CD4-positive, alpha-beta T cell treated with Interleukin-17A for 1 hour (primary cell): Measurements from ENCODE around the gene ZNF436.
"Not testable (repeated sequence)": the region's sequence is repeated elsewhere in the genome, so short reads cannot be mapped to it uniquely, and the experiment has no call there.

Experiments used
- DNase-seq: peaks from one replicate; pipeline ENCODE4 v3.0.0-alpha.2; 2020

ZNF436 gene

GRCh38 chr1:23366146-23366545 is 3.5 kb downstream of the ZNF436 start:
- DNase-seq, result no peak

GRCh38 chr1:23362218-23362713 is 7.4 kb downstream of the ZNF436 start:
- DNase-seq, result no peak

GRCh38 chr1:23358310-23358875 is 11.2 kb downstream of the ZNF436 start:
- no peak for DNase-seq

DNA sequence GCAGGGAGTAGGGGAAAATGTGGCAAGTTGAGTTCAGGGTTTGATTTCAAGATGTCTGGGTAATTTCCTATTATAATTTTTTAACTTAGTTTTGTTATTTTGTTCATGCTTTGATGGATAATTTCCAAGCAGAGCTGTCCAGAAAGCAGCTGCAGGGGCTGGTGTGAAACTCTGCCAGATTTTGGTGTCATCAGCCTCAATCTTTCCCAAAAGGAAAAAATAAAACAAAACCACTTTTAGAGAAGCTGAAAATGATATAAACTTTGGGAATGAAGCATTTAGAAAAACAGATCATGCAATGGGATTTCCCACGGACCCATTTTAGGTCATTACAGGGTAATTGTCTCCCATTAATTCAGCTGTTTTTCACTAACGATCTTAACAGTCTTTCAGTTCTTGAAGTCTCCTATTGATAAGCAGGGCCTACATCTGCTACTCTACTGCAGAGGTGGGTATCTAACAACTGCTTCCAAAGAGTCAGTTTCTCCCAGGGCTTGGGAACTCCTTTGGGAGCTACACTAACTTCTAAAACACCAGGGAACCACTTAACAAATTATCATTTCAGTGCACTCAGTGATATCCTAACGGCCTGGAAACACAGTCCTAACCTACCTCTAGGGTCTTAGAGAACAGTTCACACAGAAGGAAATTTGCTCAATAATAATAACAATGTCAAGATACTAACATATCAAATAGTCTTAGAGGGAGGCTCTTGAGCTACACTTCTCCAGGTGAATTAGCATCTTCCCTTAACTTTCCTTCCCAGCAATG is 12.3 kb downstream of the ZNF436 start:
- DNase-seq, result no peak

GRCh38 chr1:23356471-23357137 is 13.0 kb downstream of the ZNF436 start:
- DNase-seq, result no peak

GRCh38 chr1:23354245-23354644 is 15.4 kb downstream of the ZNF436 start:
- DNase-seq, result no peak

DNA sequence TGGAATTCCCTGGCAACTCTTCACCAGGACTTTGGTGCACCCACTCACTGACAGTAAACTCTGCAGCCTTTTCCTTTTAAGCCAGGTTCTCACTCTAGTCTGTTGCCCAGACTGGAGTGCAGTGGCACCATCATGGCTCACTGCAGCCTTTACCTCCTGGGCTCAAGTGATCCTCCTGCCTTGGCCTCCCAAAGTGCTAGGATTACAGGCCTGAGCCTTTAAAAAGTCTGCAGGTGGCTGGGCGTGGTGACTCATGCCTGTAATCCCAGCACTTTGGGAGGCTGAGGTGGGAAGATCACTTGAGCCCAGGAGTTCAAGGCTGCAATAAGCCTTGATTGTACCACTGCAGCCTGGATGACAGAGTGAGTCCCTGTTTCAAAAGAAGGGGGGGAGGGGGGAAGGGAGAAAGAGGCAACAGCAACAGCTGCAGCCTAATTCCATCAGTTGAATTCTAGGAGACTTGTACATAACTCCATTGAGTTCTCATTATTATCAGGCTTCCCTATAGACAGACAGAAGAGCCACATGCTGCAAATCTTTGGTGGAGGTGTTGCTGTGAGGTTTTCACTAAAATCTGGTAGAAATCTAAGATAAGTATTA is 17.4 kb downstream of the ZNF436 start:
- no peak for DNase-seq

GRCh38 chr1:23345920-23346319 is 23.7 kb downstream of the ZNF436 start:
- DNase-seq, result no peak

DNA sequence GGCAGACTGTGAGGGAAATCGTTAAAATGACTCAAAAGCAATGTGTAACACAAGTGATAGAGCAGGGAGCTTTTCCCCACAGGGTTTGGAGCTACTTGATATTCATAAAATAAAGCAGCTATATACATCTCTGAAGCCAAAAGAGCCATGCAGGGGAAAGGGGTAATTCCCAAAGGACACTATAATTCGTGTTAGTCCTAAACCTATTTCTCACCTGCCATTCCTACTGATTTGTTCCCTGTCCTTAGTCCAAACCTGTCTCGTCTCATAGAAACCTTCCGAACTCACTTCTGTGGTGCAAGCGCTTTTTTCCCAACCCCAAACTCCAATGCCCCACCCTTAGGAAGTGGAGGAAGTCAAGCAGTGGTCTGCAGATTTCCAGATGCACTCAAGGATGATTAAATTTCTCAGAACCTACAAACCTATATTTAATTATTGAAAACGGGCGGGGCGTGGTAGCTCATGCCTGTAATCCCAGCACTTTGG is 24.6 kb downstream of the ZNF436 start:
- no peak for DNase-seq

DNA sequence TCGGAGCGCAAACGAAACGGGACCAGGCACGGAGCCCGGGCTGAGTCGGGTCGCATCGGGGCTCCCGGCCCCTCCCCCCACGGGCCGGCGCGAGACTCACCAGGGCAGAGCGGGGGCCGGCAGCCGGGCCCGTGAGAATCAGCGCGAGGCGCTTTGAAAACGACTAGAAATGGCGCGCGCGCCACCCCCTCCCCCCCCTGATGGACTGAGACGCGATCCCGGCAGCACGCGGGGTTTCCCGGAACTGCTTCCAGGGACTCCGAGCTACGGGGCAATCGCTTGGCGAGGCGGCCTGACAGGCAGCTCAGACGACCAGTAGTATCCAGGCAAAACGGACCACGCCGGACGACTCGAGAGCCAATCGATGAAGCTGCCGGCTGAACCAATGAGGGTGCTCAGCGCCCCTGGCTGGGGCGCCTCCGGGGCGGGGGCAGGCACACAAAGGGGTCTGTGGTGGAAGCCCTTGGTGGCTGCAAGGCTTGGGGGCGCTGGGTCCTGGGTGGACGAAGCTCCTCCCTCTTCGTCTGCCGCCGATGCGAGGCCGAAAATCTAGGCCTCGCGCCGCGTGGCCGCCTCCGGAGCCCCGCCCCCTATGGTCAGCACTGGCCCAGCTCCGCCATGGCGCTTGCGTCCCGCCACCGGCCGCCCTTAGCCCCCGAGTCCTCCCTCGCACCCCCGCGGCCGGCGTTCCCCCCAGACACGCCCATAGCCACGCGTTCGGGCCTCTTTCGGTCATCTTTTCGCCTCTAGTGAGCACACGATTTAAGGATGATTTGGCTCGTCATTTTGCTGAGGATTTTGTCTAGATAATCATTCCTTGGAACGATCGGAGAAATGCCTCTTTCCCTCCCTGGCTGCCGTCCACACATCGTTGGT is 25.3 kb downstream of the ZNF436 start, which contains the start of gene HNRNPR:
TSS of gene HNRNPR (minus strand) at position 174 of the 876 bp plus-strand sequence. CDS start 3,276 bp downstream, outside the sequence.
- DNase-seq, result peak; percentile 99

GRCh38 chr1:23343221-23344110 is 26.2 kb downstream of the ZNF436 start:
- peak; percentile 28 for DNase-seq

GRCh38 chr1:23341931-23342692 is 27.5 kb downstream of the ZNF436 start:
- DNase-seq, result no peak

- no peak for DNase-seq
Measured at GRCh38 chr1:23339632-23340031, 30.0 kb downstream of the ZNF436 start.

GRCh38 chr1:23337869-23338268 is 31.8 kb downstream of the ZNF436 start:
- DNase-seq, result no peak

GRCh38 chr1:23331713-23332112 is 37.9 kb downstream of the ZNF436 start:
- no peak for DNase-seq

DNA sequence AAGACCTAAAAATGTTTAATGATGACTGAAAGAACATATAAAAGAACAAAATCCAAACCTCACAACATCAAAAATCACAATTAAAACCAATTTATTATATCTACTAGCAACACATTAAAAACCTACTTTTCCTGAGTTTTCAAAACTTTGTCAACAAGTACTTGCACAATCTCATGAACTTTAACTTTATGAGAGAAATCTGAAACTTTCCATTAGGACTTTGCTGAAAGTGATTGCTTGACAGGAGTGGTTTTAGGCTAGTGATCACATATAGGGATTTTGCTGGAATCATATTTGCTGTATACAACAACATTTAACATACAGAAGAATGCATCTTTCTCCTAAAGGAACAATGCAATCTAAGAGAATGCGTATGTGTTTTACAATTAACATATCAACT is 38.8 kb downstream of the ZNF436 start:
- no peak for DNase-seq

DNA sequence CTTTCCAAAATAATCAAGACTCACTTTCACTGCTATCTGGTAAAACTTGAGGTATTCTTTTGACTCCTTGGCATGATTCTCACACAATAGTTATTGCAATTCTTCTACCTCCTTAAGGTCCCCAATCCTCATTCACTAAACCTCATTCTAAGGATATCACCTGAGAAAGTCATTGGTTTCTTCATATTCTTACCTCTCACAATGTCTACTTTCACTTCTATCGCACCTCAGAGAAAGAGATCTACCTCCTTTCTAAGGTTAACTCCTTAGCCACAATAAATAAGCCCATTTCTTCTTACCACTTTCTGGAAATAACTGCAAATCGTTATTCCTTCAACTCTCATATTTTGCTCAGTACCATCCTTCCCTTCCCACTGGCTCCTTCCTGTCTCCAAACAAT is 44.2 kb downstream of the ZNF436 start:
- DNase-seq, result no peak

DNA sequence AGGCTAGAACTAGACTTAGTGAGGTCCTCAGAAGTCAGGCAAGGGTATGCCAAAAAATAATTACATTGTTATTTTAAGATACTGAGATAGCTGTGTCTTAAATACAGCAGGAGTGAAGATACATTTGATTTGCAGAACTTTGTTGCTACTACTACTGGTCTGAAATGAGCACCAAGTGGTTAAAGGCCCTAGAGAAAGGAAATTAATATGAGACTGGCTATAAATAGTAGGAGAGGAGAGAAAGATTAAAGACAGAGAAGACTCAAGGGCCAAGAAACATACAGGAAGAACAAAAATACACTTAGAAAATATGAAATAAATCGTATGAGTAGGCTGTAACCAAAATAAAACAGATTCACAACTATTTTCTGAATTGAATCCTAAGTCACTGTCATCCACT is 46.9 kb downstream of the ZNF436 start:
- DNase-seq, result no peak

DNA sequence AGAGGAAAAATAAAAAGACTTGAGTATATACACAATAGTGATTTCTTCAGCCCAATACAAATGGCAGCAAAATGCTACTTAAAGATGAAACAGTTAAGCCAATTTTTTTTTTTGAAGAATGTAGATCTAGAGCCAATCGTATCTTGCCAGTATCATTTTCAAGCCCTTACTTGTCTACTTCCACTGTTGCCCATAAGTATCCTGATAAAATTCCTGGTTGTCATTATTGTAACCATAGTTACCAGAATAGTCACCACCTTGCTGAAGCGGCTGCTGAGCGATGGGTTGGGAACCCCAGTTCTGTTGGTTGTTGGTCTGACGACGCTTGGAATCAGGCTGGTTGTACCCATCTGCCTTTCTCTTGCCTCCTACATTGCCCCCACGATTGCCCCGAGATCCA is 59.4 kb downstream of the ZNF436 start:
- not testable (repeated sequence) for DNase-seq
